Ectodermal cell (in vitro differentiated cells): ENCODE results near the gene CISH.

Experiments
- H3K27ac ChIP-seq: 2 replicates; pipeline ENCODE4 v1.7.0; 2013; ENCODE audit warnings: mild to moderate bottlenecking, low read depth, low read length; ENCODE audit not compliant: insufficient read depth, poor library complexity, severe bottlenecking
- H3K27me3 ChIP-seq: 2 replicates; pipeline ENCODE4 v1.7.0; 2013; ENCODE audit warnings: mild to moderate bottlenecking, low read length; ENCODE audit not compliant: insufficient read depth, control insufficient read depth, poor library complexity, severe bottlenecking
- H3K36me3 ChIP-seq: one replicate; pipeline ENCODE4 v1.7.0; 2013; ENCODE audit warnings: low read length; ENCODE audit not compliant: control insufficient read depth, insufficient read depth
- H3K4me1 ChIP-seq: one replicate; pipeline ENCODE4 v1.7.0; 2013; ENCODE audit warnings: low read length; ENCODE audit not compliant: control insufficient read depth, insufficient read depth
- H3K4me3 ChIP-seq: 2 replicates; pipeline ENCODE4 v1.7.0; 2013; ENCODE audit warnings: low read depth, low read length, control low read depth; ENCODE audit not compliant: insufficient read depth
- H3K9me3 ChIP-seq: 2 replicates; pipeline ENCODE4 v1.7.0; 2013; ENCODE audit warnings: mild to moderate bottlenecking, low read length, moderate library complexity; ENCODE audit not compliant: control insufficient read depth
- WGBS, 2 experiments: methylation state at CpG; one replicate each; pipeline ENCODE4 v1.1.7; 2013; ENCODE audit warnings: missing lambda C conversion rate in 2 of 2; 5-methylcytosine and 5-hydroxymethylcytosine counted together

CISH gene

GRCh38 chr3:50626401-50626800 lies 14.8 kb upstream of the CISH start:
- peaks cover 56% of the 10 kb centered on the region for H3K4me1 ChIP-seq
- no peaks in the 10 kb centered on the region for H3K27me3 ChIP-seq
- H3K4me3 ChIP-seq, result no peak overlapping the region
- WGBS, 2 experiments, result 92 to 97% methylated on average over 3 of the region's 3 CpGs
- no peaks in the 10 kb centered on the region for H3K9me3 ChIP-seq
- no peaks in the 10 kb centered on the region for H3K36me3 ChIP-seq
- no peak overlapping the region for H3K27ac ChIP-seq

- H3K9me3 ChIP-seq, result no peaks in the 10 kb centered on the region
- peak overlapping the region; percentile 95 for H3K27ac ChIP-seq
- peak overlapping the region; percentile 4 for H3K4me3 ChIP-seq
- WGBS, 2 experiments, result 35 to 39% methylated on average over 17 of the region's 18 CpGs
- H3K27me3 ChIP-seq, result no peaks in the 10 kb centered on the region
- no peaks in the 10 kb centered on the region for H3K36me3 ChIP-seq
- peaks cover 56% of the 10 kb centered on the region for H3K4me1 ChIP-seq
These were observed 13.9 kb upstream of the CISH start for GRCh38 chr3:50625231-50626182.

GRCh38 chr3:50624634-50625033 lies 13.1 kb upstream of the CISH start:
- no peak overlapping the region for H3K4me3 ChIP-seq
- peak overlapping the region; percentile 95 for H3K27ac ChIP-seq
- H3K9me3 ChIP-seq, result no peaks in the 10 kb centered on the region
- peaks cover 56% of the 10 kb centered on the region for H3K4me1 ChIP-seq
- no peaks in the 10 kb centered on the region for H3K27me3 ChIP-seq
- 96 to 97% methylated on average over 2 of the region's 2 CpGs for WGBS, 2 experiments
- no peaks in the 10 kb centered on the region for H3K36me3 ChIP-seq

GRCh38 chr3:50623840-50624474 lies 12.4 kb upstream of the CISH start:
- Histone ChIP-seq H3K9me3 (no peaks in the 10 kb centered on the region), H3K27me3 (no peaks in the 10 kb centered on the region), H3K4me3 (no peak overlapping the region), H3K27ac (no peak overlapping the region), H3K36me3 (no peaks in the 10 kb centered on the region), H3K4me1 (peaks cover 56% of the 10 kb centered on the region)
- WGBS, 2 experiments, result 95 to 96% methylated on average over 6 of the region's 6 CpGs

GRCh38 chr3:50622881-50623280 lies 11.3 kb upstream of the CISH start:
- Histone ChIP-seq H3K4me1 (peaks cover 52% of the 10 kb centered on the region), H3K36me3 (no peaks in the 10 kb centered on the region), H3K4me3 (no peak overlapping the region), H3K27me3 (no peaks in the 10 kb centered on the region), H3K27ac (no peak overlapping the region), H3K9me3 (no peaks in the 10 kb centered on the region)
- WGBS, 2 experiments, result 53 to 54% methylated on average over 3 of the region's 3 CpGs

DNA sequence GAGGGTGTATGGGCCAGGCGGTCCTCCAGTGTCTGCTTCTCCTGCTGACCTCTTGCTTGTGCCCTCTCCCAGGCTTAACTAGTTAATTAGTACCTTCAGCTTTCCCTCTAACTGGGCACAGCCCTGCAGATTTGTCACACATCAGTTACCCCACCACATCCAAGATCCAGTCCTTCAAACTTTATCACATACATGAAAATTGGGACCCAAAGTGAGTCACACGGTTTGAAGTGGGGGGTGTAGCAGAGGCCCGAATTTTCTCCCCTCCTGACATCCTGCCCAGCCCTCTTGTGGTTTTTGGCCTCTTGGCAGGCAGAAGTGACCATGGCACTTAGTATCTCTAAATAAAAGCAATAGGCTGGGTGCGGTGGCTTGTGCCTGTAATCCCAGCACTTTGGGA lies 9.2 kb upstream of the CISH start:
- Histone ChIP-seq H3K27ac (no peak overlapping the region), H3K4me1 (peaks cover 41% of the 10 kb centered on the region), H3K27me3 (no peaks in the 10 kb centered on the region), H3K4me3 (no peak overlapping the region), H3K9me3 (no peaks in the 10 kb centered on the region), H3K36me3 (no peaks in the 10 kb centered on the region)
- 90 to 93% methylated on average over 4 of the region's 4 CpGs for WGBS, 2 experiments

DNA sequence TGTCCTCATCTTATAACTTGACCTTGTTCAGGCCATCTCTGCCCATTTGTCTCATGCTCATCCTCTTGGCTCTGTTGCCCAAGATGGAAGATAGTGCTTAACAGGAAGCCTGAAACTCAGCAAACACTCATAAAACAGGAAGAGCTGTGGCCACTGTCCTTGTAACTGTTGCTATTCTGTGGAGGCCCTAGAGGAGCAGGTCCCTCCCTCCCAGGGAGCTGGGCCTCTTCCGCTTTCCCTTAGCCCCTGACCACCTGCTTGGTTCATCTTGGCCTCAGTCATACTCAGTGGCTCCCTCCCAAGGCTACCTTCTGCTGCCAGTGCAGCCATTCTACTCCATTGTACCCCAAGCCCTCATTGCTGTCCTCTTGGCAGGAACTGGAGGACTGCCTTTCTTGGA lies 8.8 kb upstream of the CISH start:
- whole genome bisulfite sequencing, 2 experiments, result 86 to 100% methylated on average over 1 of the region's 1 CpG
- H3K27me3 ChIP-seq, result no peaks in the 10 kb centered on the region
- H3K9me3 ChIP-seq, result no peaks in the 10 kb centered on the region
- H3K4me3 ChIP-seq, result no peak overlapping the region
- H3K36me3 ChIP-seq, result no peaks in the 10 kb centered on the region
- H3K27ac ChIP-seq, result no peak overlapping the region
- peaks cover 37% of the 10 kb centered on the region for H3K4me1 ChIP-seq

- H3K27me3 ChIP-seq, result peaks cover 19% of the 10 kb centered on the region
- peaks cover 21% of the 10 kb centered on the region for H3K4me1 ChIP-seq
- WGBS, 2 experiments, result 83 to 84% methylated on average over 6 of the region's 6 CpGs
- no peaks in the 10 kb centered on the region for H3K9me3 ChIP-seq
- peak overlapping the region; percentile 72 for H3K4me3 ChIP-seq
- no peak overlapping the region for H3K27ac ChIP-seq
- no peaks in the 10 kb centered on the region for H3K36me3 ChIP-seq
These were observed 6.4 kb upstream of the CISH start for GRCh38 chr3:50617911-50618481.

DNA sequence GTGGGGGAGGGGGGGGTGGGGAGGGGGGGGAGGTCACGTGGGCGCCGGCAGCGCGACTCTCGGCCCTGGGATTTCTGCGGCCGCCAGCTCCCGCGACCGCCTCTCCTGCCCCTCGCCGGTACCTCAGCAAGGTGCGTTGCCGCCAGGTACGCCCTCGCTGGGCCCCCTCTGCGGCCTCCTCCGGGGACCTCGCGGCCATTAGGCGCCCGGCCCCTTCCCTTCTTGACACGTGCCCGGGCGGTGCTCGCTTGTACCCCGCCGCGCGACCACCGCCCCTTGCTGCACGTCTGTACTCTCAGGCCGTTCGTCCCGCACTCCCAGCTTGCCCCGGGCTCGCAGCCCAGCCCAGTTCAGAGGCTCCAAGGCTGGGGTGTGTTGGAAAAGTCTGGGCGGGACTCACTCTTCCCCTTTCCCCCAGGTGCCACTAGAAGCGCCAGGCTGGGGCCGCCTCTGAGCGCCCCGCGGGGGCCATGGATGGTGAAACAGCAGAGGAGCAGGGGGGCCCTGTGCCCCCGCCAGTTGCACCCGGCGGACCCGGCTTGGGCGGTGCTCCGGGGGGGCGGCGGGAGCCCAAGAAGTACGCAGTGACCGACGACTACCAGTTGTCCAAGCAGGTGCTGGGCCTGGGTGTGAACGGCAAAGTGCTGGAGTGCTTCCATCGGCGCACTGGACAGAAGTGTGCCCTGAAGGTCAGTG lies 5.7 kb upstream of the CISH start, which contains the start of gene MAPKAPK3:
Gene MAPKAPK3, plus strand, starts transcription at position 56 of the 696 bp plus-strand sequence. Its CDS starts 415 bp downstream, at position 471.
- H3K27ac ChIP-seq, result no peak within 1 kb of the TSS
- H3K27me3 ChIP-seq, result peaks cover 26% of the 10 kb centered on the region
- no peaks in the 10 kb centered on the region for H3K36me3 ChIP-seq
- 2% methylated on average over 58 of the region's 58 CpGs for WGBS, 2 experiments
- no peaks in the 10 kb centered on the region for H3K9me3 ChIP-seq
- peak within 1 kb of the TSS; percentile 72 for H3K4me3 ChIP-seq
- H3K4me1 ChIP-seq, result peaks cover 20% of the 10 kb centered on the region

DNA sequence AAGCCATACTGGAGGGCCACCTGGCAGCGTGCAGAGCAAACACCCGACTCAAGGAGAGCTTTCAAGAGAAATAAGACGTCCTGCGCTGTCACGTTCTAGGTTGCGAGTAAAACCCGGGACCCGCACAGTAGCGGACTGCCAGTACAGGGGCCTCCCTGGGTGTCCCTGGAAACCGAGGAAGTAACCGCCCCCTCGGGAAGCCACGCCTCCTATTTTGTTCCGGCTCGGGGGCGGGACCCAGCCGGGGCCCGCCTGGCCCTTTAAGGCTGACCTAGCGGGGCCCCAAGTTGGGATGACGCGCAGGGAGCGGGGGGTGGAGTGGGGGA lies 5.2 kb upstream of the CISH start:
- Histone ChIP-seq H3K27ac (no peak overlapping the region), H3K9me3 (no peaks in the 10 kb centered on the region), H3K4me3 (peak overlapping the region; percentile 47), H3K4me1 (peaks cover 20% of the 10 kb centered on the region), H3K36me3 (no peaks in the 10 kb centered on the region), H3K27me3 (peaks cover 29% of the 10 kb centered on the region)
- 0 to 1% methylated on average over 18 of the region's 22 CpGs for WGBS, 2 experiments
